ENCODE measurements around the gene BPGM.

The BPGM gene

GRCh38 chr7:134697205-134697886 lies 50.7 kb downstream of the BPGM start:
- no peak for DNase-seq (ENCODE audit: low read depth)

GRCh38 chr7:134698481-134698880 lies 51.8 kb downstream of the BPGM start:
- no peak for DNase-seq (ENCODE audit: low read depth)

GRCh38 chr7:134699021-134699818 lies 52.6 kb downstream of the BPGM start:
- DNase-seq (ENCODE audit: low read depth) = no peak

GRCh38 chr7:134699899-134700298 lies 53.2 kb downstream of the BPGM start:
- DNase-seq (ENCODE audit: low read depth) = no peak

- DNase-seq (ENCODE audit: low read depth) = no peak
These were observed 54.6 kb downstream of the BPGM start for GRCh38 chr7:134701272-134701671.

- DNase-seq (ENCODE audit: low read depth) = no peak
These were observed 56.0 kb downstream of the BPGM start for GRCh38 chr7:134702366-134703240.

- DNase-seq (ENCODE audit: low read depth) = no peak
These were observed 56.6 kb downstream of the BPGM start for GRCh38 chr7:134703241-134703594.

GRCh38 chr7:134703782-134704181 lies 57.1 kb downstream of the BPGM start:
- no peak for DNase-seq (ENCODE audit: low read depth)

- DNase-seq (ENCODE audit: low read depth) = no peak
These were observed 58.2 kb downstream of the BPGM start for GRCh38 chr7:134704827-134705226.

GRCh38 chr7:134705716-134706115 lies 59.1 kb downstream of the BPGM start:
- DNase-seq (ENCODE audit: low read depth) = no peak

GRCh38 chr7:134706468-134706867 lies 59.8 kb downstream of the BPGM start:
- DNase-seq (ENCODE audit: low read depth) = no peak

GRCh38 chr7:134707663-134708378 lies 61.2 kb downstream of the BPGM start:
- DNase-seq (ENCODE audit: low read depth) = no peak

- DNase-seq (ENCODE audit: low read depth) = no peak
These were observed 62.0 kb downstream of the BPGM start for GRCh38 chr7:134708692-134709091.

GRCh38 chr7:134709197-134709596 lies 62.5 kb downstream of the BPGM start:
- DNase-seq (ENCODE audit: low read depth) = no peak

GRCh38 chr7:134710511-134710853 lies 63.8 kb downstream of the BPGM start:
- no peak for DNase-seq (ENCODE audit: low read depth)

- peak; percentile 5 for DNase-seq (ENCODE audit: low read depth)
These were observed 64.4 kb downstream of the BPGM start for GRCh38 chr7:134710854-134711624.

GRCh38 chr7:134712196-134712595 lies 65.5 kb downstream of the BPGM start:
- no peak for DNase-seq (ENCODE audit: low read depth)

GRCh38 chr7:134714470-134715205 lies 68.0 kb downstream of the BPGM start:
- no peak for DNase-seq (ENCODE audit: low read depth)

GRCh38 chr7:134718211-134718875 lies 71.7 kb downstream of the BPGM start:
- no peak for DNase-seq (ENCODE audit: low read depth)
